ENCODE measurements around the gene ZDHHC7.
"Not testable (repeated sequence)": the region's sequence is repeated elsewhere in the genome, so short reads cannot be mapped to it uniquely, and the experiment has no call there.

Gene ZDHHC7

GRCh38 chr16:85010931-85011845 lies at the start of gene ZDHHC7:
TSS of gene ZDHHC7 (minus strand) at chr16:85011535. CDS start at chr16:84990618, 20,917 bp downstream.
- Histone ChIP-seq H3K9me3 (ENCODE audit: low read length) (no peaks in the 10 kb centered on the region), H3K4me1 (ENCODE audit: insufficient read depth, low read length) (peaks cover 25% of the 10 kb centered on the region), H3K27me3 (ENCODE audit: control insufficient read depth in 1 of 2, insufficient read depth in 2 of 2, low read length in 2 of 2) (no peaks in the 10 kb centered on the region), H3K4me3 (ENCODE audit: low read depth in 1 of 2, low read length in 2 of 2) (peak within 1 kb of the TSS; percentile 83 to 89), H3K27ac (ENCODE audit: low read depth, low read length) (peak within 1 kb of the TSS; percentile 100), H3K36me3 (ENCODE audit: insufficient read depth, low read length) (no peaks in the 10 kb centered on the region), H3K9ac (ENCODE audit: low read length) (peak within 1 kb of the TSS; percentile 93)

- H3K4me3 ChIP-seq (ENCODE audit: low read depth in 1 of 2, low read length in 2 of 2): no peak overlapping the region
- H3K27ac ChIP-seq (ENCODE audit: low read depth, low read length): no peak overlapping the region
- no peaks in the 10 kb centered on the region for H3K9me3 ChIP-seq (ENCODE audit: low read length)
- H3K27me3 ChIP-seq (ENCODE audit: control insufficient read depth in 1 of 2, insufficient read depth in 2 of 2, low read length in 2 of 2): no peaks in the 10 kb centered on the region
- H3K9ac ChIP-seq (ENCODE audit: low read length): no peak overlapping the region
- peaks cover 16% of the 10 kb centered on the region for H3K4me1 ChIP-seq (ENCODE audit: insufficient read depth, low read length)
- H3K36me3 ChIP-seq (ENCODE audit: insufficient read depth, low read length): no peaks in the 10 kb centered on the region
These were observed 47.6 kb upstream of the ZDHHC7 start for GRCh38 chr16:85058909-85059308.

- Histone ChIP-seq H3K27ac (ENCODE audit: low read depth, low read length) (no peak overlapping the region), H3K4me1 (ENCODE audit: insufficient read depth, low read length) (peaks cover 16% of the 10 kb centered on the region), H3K9me3 (ENCODE audit: low read length) (no peaks in the 10 kb centered on the region)
These were observed 46.6 kb upstream of the ZDHHC7 start for GRCh38 chr16:85057948-85058347.

DNA sequence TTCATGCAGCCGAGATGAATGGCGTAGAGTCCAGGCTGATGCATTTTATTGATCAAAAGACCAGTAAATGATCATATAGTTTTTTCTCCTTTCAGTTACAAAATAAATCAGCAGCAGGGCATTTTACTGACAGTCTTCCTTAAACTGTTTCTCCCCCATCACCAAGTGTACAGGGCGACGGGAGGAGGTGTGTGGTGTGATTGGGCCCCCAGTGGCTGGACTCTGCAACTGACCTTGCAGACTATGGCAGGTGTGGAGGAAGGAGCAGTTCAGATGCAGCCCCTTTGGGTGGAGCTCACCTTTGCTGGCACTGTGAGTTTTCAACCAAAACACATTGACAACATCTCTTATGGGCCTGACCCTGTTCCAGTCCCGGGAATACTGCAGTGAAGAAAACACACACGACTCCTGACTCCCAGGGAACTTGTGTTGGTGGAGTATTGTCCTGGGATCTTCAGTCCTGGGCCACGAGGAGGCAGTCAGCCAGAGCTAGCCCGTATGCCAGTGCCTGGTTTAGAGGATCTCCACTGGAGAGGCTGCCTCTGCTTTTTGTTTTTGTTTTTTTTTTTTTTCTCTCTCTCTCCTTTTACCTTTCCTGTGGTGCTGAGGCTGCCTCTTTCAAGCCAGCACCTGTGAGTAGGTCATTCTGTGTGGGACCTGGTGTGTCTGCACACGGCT lies 46.0 kb upstream of the ZDHHC7 start:
- H3K27ac ChIP-seq (ENCODE audit: low read depth, low read length): no peak overlapping the region
- H3K36me3 ChIP-seq (ENCODE audit: insufficient read depth, low read length): no peaks in the 10 kb centered on the region
- no peaks in the 10 kb centered on the region for H3K27me3 ChIP-seq (ENCODE audit: control insufficient read depth in 1 of 2, insufficient read depth in 2 of 2, low read length in 2 of 2)
- no peak overlapping the region for H3K9ac ChIP-seq (ENCODE audit: low read length)
- peaks cover 16% of the 10 kb centered on the region for H3K4me1 ChIP-seq (ENCODE audit: insufficient read depth, low read length)
- H3K9me3 ChIP-seq (ENCODE audit: low read length): no peaks in the 10 kb centered on the region
- H3K4me3 ChIP-seq (ENCODE audit: low read depth in 1 of 2, low read length in 2 of 2): no peak overlapping the region

More at GRCh38 chr16:85057948-85058347, 46.6 kb upstream of the ZDHHC7 start:
- Histone ChIP-seq H3K4me3 (ENCODE audit: low read depth in 1 of 2, low read length in 2 of 2) (no peak overlapping the region), H3K27me3 (ENCODE audit: control insufficient read depth in 1 of 2, insufficient read depth in 2 of 2, low read length in 2 of 2) (no peaks in the 10 kb centered on the region), H3K36me3 (ENCODE audit: insufficient read depth, low read length) (no peaks in the 10 kb centered on the region), H3K9ac (ENCODE audit: low read length) (no peak overlapping the region)

- no peaks in the 10 kb centered on the region for H3K27me3 ChIP-seq (ENCODE audit: control insufficient read depth in 1 of 2, insufficient read depth in 2 of 2, low read length in 2 of 2)
- H3K4me1 ChIP-seq (ENCODE audit: insufficient read depth, low read length): peaks cover 16% of the 10 kb centered on the region
- peak overlapping the region; percentile 32 for H3K9ac ChIP-seq (ENCODE audit: low read length)
- no peaks in the 10 kb centered on the region for H3K36me3 ChIP-seq (ENCODE audit: insufficient read depth, low read length)
- peak overlapping the region; percentile 25 to 51 for H3K4me3 ChIP-seq (ENCODE audit: low read depth in 1 of 2, low read length in 2 of 2)
- peak overlapping the region; percentile 54 for H3K27ac ChIP-seq (ENCODE audit: low read depth, low read length)
- no peaks in the 10 kb centered on the region for H3K9me3 ChIP-seq (ENCODE audit: low read length)
These were observed 44.9 kb upstream of the ZDHHC7 start for GRCh38 chr16:85056211-85056748.

DNA sequence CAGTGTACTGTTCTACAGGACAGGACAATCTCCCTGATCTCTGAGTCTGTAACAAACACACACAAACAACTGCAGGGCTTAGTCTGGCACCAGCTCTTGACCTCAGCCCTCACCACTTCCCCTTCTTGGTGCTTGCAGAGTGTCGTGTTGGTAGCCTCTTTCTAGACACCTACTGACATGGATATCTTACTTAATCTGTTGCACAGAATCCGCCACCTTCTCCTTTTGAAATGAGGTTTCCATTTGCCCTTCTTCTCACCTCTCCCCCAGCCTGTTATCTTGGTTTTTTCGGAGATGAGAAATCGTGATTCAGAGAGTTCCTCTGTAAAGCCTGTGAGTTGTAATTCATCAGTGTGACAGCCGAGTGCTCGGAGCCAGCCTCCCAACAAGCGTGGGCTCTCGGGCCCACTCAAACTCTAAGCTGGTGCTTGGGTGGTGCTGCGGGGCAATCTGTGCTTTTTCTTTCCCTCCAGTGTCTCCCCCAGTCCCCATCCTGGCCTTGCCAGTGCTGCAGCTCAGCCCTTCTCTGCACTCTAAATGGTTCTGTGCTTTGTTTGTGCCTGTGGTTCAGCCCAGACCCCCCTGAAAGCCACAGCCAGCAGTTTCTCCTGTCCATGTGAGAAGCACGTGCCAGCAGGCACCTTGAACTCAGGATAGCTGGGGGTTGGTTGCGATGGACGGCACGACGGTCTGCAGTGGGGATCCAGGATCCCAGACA lies 44.3 kb upstream of the ZDHHC7 start:
- no peaks in the 10 kb centered on the region for H3K36me3 ChIP-seq (ENCODE audit: insufficient read depth, low read length)
- peak overlapping the region; percentile 54 for H3K27ac ChIP-seq (ENCODE audit: low read depth, low read length)
- H3K4me1 ChIP-seq (ENCODE audit: insufficient read depth, low read length): peaks cover 16% of the 10 kb centered on the region
- H3K9me3 ChIP-seq (ENCODE audit: low read length): no peaks in the 10 kb centered on the region
- peak overlapping the region; percentile 25 to 51 for H3K4me3 ChIP-seq (ENCODE audit: low read depth in 1 of 2, low read length in 2 of 2)
- peak overlapping the region; percentile 32 for H3K9ac ChIP-seq (ENCODE audit: low read length)
- H3K27me3 ChIP-seq (ENCODE audit: control insufficient read depth in 1 of 2, insufficient read depth in 2 of 2, low read length in 2 of 2): no peaks in the 10 kb centered on the region

DNA sequence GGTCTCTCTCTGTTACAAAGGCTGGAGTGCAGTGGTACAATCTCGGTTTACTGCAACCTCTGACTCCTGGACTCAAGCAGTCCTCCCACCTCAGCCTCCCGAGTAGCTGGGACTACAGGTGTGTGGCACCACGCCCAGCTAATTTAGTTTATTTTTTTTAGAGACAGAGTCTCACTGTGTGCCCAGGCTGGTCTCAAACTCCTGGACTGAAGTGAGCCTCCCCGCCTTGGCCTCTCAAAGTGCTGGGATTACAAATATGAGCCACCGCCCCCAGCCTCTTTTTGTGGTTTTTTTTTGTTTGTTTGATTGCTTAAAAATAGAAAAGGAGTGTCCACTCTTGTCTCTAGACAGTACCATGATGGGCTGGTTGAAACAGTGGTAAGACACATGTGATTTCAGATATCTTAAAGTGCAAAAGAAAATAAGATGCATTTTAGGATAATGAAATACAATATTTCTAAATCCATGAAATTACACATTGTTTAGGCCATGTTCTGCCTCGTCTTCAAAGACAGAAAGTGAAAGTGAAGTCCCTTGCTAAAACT lies 43.7 kb upstream of the ZDHHC7 start:
- H3K4me1 ChIP-seq (ENCODE audit: insufficient read depth, low read length): peaks cover 16% of the 10 kb centered on the region
- no peaks in the 10 kb centered on the region for H3K36me3 ChIP-seq (ENCODE audit: insufficient read depth, low read length)
- H3K27me3 ChIP-seq (ENCODE audit: control insufficient read depth in 1 of 2, insufficient read depth in 2 of 2, low read length in 2 of 2): no peaks in the 10 kb centered on the region
- peak overlapping the region; percentile 32 for H3K9ac ChIP-seq (ENCODE audit: low read length)
- H3K27ac ChIP-seq (ENCODE audit: low read depth, low read length): peak overlapping the region; percentile 54
- peak overlapping the region in 1 of 2 donors; percentile 51 for H3K4me3 ChIP-seq (ENCODE audit: low read depth in 1 of 2, low read length in 2 of 2)
- H3K9me3 ChIP-seq (ENCODE audit: low read length): no peaks in the 10 kb centered on the region

- not testable (repeated sequence) for H3K9ac ChIP-seq (ENCODE audit: low read length); H3K4me3 ChIP-seq (ENCODE audit: low read depth in 1 of 2, low read length in 2 of 2); H3K9me3 ChIP-seq (ENCODE audit: low read length); H3K27me3 ChIP-seq (ENCODE audit: control insufficient read depth in 1 of 2, insufficient read depth in 2 of 2, low read length in 2 of 2); H3K27ac ChIP-seq (ENCODE audit: low read depth, low read length); H3K36me3 ChIP-seq (ENCODE audit: insufficient read depth, low read length)
- peaks cover 16% of the 10 kb centered on the region for H3K4me1 ChIP-seq (ENCODE audit: insufficient read depth, low read length)
These were observed 43.0 kb upstream of the ZDHHC7 start for GRCh38 chr16:85054321-85054720.

DNA sequence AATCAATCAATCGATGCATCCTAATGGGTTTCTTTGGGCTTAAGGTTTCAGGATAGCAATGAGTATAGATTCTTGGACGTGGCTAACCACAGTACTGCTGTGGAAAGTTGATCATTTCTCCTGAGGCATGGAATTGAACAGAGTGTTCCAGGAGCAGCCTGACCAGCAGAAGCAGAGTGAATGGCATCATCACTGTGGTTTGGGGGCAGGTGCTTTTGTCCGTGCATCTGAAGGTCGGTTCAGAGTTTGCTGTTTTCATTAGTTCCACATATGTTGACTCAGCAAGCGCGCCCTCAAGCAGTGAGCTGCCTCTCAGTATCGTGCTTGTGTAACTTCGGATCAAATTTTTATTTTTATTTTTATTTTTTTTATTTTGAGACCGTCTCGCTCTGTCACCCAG lies 41.2 kb upstream of the ZDHHC7 start:
- Histone ChIP-seq H3K27ac (ENCODE audit: low read depth, low read length) (no peak overlapping the region), H3K27me3 (ENCODE audit: control insufficient read depth in 1 of 2, insufficient read depth in 2 of 2, low read length in 2 of 2) (no peaks in the 10 kb centered on the region)

GRCh38 chr16:85051683-85052082 lies 40.3 kb upstream of the ZDHHC7 start:
- H3K9ac ChIP-seq (ENCODE audit: low read length): no peak overlapping the region
- no peaks in the 10 kb centered on the region for H3K36me3 ChIP-seq (ENCODE audit: insufficient read depth, low read length)
- H3K27me3 ChIP-seq (ENCODE audit: control insufficient read depth in 1 of 2, insufficient read depth in 2 of 2, low read length in 2 of 2): no peaks in the 10 kb centered on the region
- no peaks in the 10 kb centered on the region for H3K9me3 ChIP-seq (ENCODE audit: low read length)
- no peak overlapping the region for H3K4me3 ChIP-seq (ENCODE audit: low read depth in 1 of 2, low read length in 2 of 2)
- H3K27ac ChIP-seq (ENCODE audit: low read depth, low read length): no peak overlapping the region
- peaks cover 14% of the 10 kb centered on the region for H3K4me1 ChIP-seq (ENCODE audit: insufficient read depth, low read length)

More for the DNA sequence above, 41.2 kb upstream of the ZDHHC7 start:
- Histone ChIP-seq H3K36me3 (ENCODE audit: insufficient read depth, low read length) (no peaks in the 10 kb centered on the region), H3K9ac (ENCODE audit: low read length) (no peak overlapping the region), H3K9me3 (ENCODE audit: low read length) (no peaks in the 10 kb centered on the region), H3K4me1 (ENCODE audit: insufficient read depth, low read length) (peaks cover 16% of the 10 kb centered on the region), H3K4me3 (ENCODE audit: low read depth in 1 of 2, low read length in 2 of 2) (no peak overlapping the region)
